Progenitor cell of endocrine pancreas (in vitro differentiated cells): ENCODE measurements around the gene SIPA1L3. TPM values are rescaled to one million over a fixed set of nuclear protein-coding genes. Genes with fewer than 3 reads are reported as not detected.
A peak's percentile ranks its signal among the peaks of the same experiment; 100 is the strongest.

Experiments used
- DNase-seq: peaks from one replicate; pipeline ENCODE4 v3.0.0; 2021; ENCODE audit warnings: low spot score; ENCODE audit not compliant: unreplicated experiment
- H3K27ac Mint-ChIP-seq: 2 replicates; pipeline ENCODE4 v1.8.0; 2021; ENCODE audit warnings: mild to moderate bottlenecking, moderate library complexity, mixed read lengths
- H3K27me3 Mint-ChIP-seq: 2 replicates; pipeline ENCODE4 v1.8.0; 2021; ENCODE audit warnings: mixed read lengths
- H3K36me3 Mint-ChIP-seq: 2 replicates; pipeline ENCODE4 v1.8.0; 2022; ENCODE audit warnings: mixed read lengths; ENCODE audit not compliant: insufficient read depth
- H3K4me1 Mint-ChIP-seq: 2 replicates; pipeline ENCODE4 v1.8.0; 2021; ENCODE audit warnings: low read depth, mixed read lengths
- H3K4me3 Mint-ChIP-seq: 2 replicates; pipeline ENCODE4 v1.8.0; 2021; ENCODE audit warnings: low read depth, mild to moderate bottlenecking, moderate library complexity, mixed read lengths
- H3K9me3 Mint-ChIP-seq: 2 replicates; pipeline ENCODE4 v1.8.0; 2021; ENCODE audit warnings: low read depth, mixed read lengths
- total RNA-seq: library from RNA; stranded (reverse); gene quantifications from 2 replicates; pipeline ENCODE4 v1.2.1, GENCODE V29; 2021
- TF ChIP-seq, protein P1 (sequence below): fragments of 200-600 bp; sonication (generic); IDR thresholded peaks from one replicate; pipeline ENCODE4 v1.5.0; 2021; ENCODE audit warnings: antibody characterized with exemption, mild to moderate bottlenecking; ENCODE audit not compliant: unreplicated experiment

SIPA1L3 gene
- total RNA-seq, 1 donor from 2014 or later, result 132 TPM

DNA sequence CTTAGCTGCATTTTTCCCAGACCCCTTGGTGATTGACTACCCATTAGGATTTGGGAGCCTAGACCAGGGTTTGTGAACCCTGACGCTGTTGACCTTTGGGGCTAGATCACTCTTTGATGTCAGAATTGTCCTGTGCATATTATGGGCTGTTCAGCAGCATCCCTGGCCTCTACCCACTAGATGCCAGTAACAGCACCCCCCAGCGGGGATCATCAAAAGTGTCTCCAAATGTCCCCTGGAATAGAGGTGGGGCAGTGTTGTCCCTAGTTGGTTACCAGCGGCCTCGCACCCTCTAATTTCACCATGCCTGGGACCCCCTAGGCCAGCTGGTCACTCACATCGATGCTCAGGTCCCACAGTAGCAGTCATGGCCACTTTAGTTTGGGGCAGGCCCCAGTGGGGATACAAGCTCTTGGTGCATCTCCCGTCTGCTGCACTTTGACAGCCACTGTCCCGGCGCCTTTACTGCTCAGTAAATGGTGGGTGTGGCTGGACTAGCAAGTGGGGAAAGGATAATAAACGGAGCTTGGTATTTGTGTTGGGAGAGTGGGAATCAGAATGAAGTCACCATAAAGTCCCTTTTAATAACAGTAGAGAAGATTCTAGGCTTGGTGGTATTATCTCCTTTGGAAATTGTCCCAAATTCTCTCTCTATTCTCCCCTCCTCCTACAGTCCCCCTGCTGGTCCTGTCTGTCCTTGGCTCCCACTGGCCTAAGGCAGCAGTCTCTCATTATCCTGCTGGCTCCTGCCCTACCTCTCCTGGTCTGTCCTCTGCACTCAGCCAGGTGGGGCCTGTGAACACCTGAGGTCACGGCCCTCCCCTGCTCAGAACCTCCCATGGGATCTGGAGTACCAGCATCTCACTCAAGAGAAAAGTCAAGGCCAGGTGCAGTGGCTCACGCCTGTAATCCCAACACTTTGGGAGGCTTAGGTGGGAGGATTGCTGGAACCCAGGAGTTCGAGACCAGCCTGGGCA, 80.6 kb downstream of the SIPA1L3 start:
- Mint-ChIP-seq H3K36me3 (no peaks in the 10 kb centered on the region), H3K27me3 (no peaks in the 10 kb centered on the region), H3K27ac (no peak overlapping the region), H3K4me1 (peaks cover 17% of the 10 kb centered on the region), H3K4me3 (no peak overlapping the region), H3K9me3 (no peaks in the 10 kb centered on the region)
- TF ChIP-seq, protein P1, sequence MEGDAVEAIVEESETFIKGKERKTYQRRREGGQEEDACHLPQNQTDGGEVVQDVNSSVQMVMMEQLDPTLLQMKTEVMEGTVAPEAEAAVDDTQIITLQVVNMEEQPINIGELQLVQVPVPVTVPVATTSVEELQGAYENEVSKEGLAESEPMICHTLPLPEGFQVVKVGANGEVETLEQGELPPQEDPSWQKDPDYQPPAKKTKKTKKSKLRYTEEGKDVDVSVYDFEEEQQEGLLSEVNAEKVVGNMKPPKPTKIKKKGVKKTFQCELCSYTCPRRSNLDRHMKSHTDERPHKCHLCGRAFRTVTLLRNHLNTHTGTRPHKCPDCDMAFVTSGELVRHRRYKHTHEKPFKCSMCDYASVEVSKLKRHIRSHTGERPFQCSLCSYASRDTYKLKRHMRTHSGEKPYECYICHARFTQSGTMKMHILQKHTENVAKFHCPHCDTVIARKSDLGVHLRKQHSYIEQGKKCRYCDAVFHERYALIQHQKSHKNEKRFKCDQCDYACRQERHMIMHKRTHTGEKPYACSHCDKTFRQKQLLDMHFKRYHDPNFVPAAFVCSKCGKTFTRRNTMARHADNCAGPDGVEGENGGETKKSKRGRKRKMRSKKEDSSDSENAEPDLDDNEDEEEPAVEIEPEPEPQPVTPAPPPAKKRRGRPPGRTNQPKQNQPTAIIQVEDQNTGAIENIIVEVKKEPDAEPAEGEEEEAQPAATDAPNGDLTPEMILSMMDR, result peak; percentile 35
- no peak for DNase-seq

DNA sequence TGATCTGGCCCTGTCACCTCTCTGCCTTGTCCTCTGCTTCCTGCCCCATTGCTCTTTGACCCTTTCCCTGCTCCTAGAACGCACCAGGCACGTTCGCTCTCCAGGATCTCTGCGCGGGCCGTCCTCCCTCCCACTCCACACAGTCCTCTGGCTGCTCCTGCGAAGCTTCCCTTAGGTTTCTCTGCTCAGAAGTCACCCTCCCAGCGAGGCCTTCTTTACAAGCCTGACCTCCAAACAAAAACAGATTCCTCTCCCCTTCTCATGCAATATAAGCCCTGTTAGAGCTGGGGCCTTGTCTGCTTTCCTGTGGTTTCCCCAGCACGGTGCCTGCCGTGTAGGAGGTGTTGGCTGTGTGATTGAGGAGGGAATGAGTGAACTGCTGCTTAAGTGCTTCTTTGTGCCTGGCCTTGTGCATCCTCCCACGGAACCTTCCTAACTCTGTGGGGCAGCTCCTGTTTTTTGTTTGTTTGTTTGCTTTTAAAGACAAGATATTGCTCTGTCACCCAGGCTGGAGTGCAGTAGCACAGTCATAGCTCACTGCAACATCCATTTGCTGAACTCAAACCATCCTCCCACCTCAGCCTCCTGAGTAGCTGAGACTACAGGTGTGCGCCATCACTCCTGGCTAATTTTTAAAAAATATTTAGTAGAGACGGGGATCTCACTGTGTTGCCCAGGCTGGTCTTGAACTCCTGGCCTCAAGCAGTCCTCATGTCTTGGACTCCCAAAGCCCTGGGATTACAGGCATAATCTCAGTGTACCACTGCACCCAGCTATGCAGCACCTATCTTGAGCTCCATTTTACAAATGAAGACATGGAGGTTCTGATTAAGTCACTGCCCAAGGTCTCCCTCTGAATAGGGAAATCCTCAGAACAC, 82.0 kb downstream of the SIPA1L3 start:
- TF ChIP-seq, protein P1, result no peak
- Mint-ChIP-seq H3K4me1 (peaks cover 19% of the 10 kb centered on the region), H3K9me3 (no peaks in the 10 kb centered on the region), H3K27ac (peak overlapping the region; percentile 72), H3K36me3 (peaks cover 3% of the 10 kb centered on the region), H3K27me3 (no peaks in the 10 kb centered on the region), H3K4me3 (peak overlapping the region; percentile 4)
- DNase-seq, result no peak

DNA sequence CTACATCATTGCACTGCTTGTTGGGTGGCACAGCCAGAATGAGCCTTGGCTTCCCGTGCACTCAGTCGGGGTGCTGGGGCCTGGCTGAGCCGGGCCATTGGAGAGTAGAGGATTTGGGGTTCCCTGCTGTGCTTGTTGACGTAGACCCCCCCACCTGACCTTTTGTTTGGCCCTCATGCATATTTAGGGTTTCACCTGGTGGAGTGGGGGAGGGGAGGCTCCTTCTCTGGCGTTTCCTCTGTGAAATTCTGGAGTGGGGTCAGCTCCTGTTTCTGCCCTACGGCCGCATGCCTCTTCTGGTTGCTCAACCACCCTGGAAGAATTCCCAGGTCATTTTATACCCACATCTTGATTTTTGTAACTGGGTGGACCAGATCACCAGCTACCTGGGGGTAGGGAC, 82.8 kb downstream of the SIPA1L3 start:
- Mint-ChIP-seq H3K4me3 (no peak overlapping the region), H3K27me3 (no peaks in the 10 kb centered on the region)

DNA sequence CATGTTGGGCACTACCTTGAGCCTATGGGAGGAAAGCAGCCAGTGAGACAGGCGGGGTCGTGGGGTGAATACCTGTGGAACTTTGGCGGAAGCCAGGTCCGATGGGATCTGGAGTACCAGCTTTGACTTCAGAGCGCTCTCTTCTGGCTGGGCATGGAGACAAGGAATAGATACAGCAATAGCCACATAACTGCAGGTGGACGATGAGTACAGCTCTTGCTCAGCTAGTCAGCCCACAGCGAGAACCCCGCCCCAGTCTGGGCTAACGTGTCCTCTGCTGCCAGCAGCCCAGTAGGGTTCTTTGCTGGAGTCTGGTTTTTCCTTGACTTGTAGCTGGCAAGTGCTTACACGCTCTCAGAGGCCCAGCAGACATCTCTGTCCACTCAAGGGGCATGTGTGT, 83.4 kb downstream of the SIPA1L3 start:
- TF ChIP-seq, protein P1, result no peak
- no peak overlapping the region for H3K4me3 Mint-ChIP-seq
- peaks cover 15% of the 10 kb centered on the region for H3K36me3 Mint-ChIP-seq
- no peaks in the 10 kb centered on the region for H3K9me3 Mint-ChIP-seq
- no peak for DNase-seq
- peak overlapping the region; percentile 59 for H3K27ac Mint-ChIP-seq
- no peaks in the 10 kb centered on the region for H3K27me3 Mint-ChIP-seq
- H3K4me1 Mint-ChIP-seq, result peaks cover 17% of the 10 kb centered on the region

More for the DNA sequence above, 82.8 kb downstream of the SIPA1L3 start:
- peaks cover 10% of the 10 kb centered on the region for H3K36me3 Mint-ChIP-seq
- no peak for DNase-seq
- TF ChIP-seq, protein P1, result no peak
- peaks cover 17% of the 10 kb centered on the region for H3K4me1 Mint-ChIP-seq
- H3K27ac Mint-ChIP-seq, result no peak overlapping the region
- no peaks in the 10 kb centered on the region for H3K9me3 Mint-ChIP-seq
